ENCODE results near the gene ZNF326. TPM values are rescaled to one million over a fixed set of nuclear protein-coding genes. Genes with fewer than 3 reads are reported as not detected.
A peak's percentile ranks its signal among the peaks of the same experiment; 100 is the strongest.

Gene ZNF326
- total RNA-seq, 1 experiment from 2014 or later = 39.0 TPM

DNA sequence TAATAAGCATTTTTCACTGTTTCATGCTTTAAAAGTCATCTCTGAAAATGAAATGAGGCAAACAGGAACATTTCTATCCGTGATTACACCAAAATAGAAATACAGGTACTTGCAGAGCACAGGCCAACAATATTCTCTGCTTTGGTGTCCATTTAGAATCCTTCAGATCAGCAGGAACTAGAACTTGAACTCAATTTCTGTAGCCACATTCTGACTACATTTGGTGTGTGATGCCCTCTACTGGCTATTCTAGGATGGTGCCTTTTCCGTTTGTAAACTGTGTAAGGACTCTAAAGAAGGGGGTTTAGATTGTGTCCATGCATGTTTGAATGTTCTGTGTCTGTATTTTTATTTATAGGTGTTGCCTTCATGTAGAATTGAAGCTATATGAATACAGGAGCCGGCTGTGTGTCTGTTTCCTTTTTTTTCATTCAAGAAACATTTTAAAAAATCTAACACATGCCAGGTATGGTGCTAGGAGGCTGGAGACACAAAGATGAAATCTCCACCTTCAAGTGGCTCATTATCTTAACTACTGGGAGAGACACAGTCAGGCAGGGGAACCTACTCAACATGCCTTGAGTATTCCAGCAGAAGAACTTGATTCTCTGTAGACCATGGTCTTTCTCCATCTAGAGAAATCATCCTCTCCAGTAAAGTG is 7.6 kb upstream of the ZNF326 start:
- Histone ChIP-seq H3K14ac (ENCODE audit: insufficient read depth, low read length) (no peak overlapping the region), H2BK5ac (ENCODE audit: insufficient read length, low read length) (no peak overlapping the region), H2BK20ac (ENCODE audit: low read depth, low read length, poor library complexity, severe bottlenecking) (no peak overlapping the region), H2AFZ (ENCODE audit: low read length) (no peak overlapping the region), H3K79me2 (ENCODE audit: insufficient read depth, low read length) (no peaks in the 10 kb centered on the region), H3K79me1 (ENCODE audit: insufficient read depth, low read depth, low read length, poor library complexity, severe bottlenecking) (no peaks in the 10 kb centered on the region), H2BK12ac (ENCODE audit: insufficient read length, low read depth, low read length) (no peak overlapping the region), H3K4me2 (ENCODE audit: insufficient read depth, insufficient read length, low read length) (no peak overlapping the region), H3K4ac (ENCODE audit: low read depth, low read length) (no peak overlapping the region), H3K27me3 (ENCODE audit: insufficient read depth, low read length) (no peaks in the 10 kb centered on the region), H3K23me2 (ENCODE audit: insufficient read length, low read depth, low read length, poor library complexity, severe bottlenecking) (no peaks in the 10 kb centered on the region), H4K8ac (replicated peaks; ENCODE audit: insufficient read length, low read depth, low read length) (no peak overlapping the region), H3K18ac (ENCODE audit: insufficient read length, low read depth, low read length) (no peak overlapping the region), H3T11ph (ENCODE audit: low read length) (no peak overlapping the region), H3K27ac (ENCODE audit: insufficient read length, low read depth, low read length) (no peak overlapping the region), H2BK120ac (ENCODE audit: low read depth, low read length, poor library complexity, severe bottlenecking) (no peak overlapping the region), H3K4me1 (ENCODE audit: insufficient read depth, low read length) (no peaks in the 10 kb centered on the region), H3K9ac (ENCODE audit: extremely low read depth, insufficient read length, low read length) (no peak overlapping the region), H2AK5ac (ENCODE audit: insufficient read length, low read length) (no peak overlapping the region), H3K9me3 (ENCODE audit: control insufficient read depth, low read depth, low read length) (no peaks in the 10 kb centered on the region), H3K23ac (ENCODE audit: insufficient read length, low read depth, low read length) (no peak overlapping the region), H4K91ac (ENCODE audit: insufficient read length, low read depth, low read length) (no peak overlapping the region), H4K20me1 (ENCODE audit: control insufficient read depth, insufficient read depth, insufficient read length) (no peaks in the 10 kb centered on the region), H2BK15ac (ENCODE audit: low read depth, low read length) (no peak overlapping the region), H4K5ac (ENCODE audit: insufficient read length, low read depth, low read length) (no peak overlapping the region), H3K56ac (ENCODE audit: insufficient read length, low read depth, low read length) (no peak overlapping the region)
- Mint-ChIP-seq H3K27ac (no peak overlapping the region), H3K36me3 (ENCODE audit: insufficient read depth in 1 of 3, low read depth in 3 of 3) (0 out of 7 replicates have a peak, but pooled peaks cover 0 to 4% (median 0%) of the 10 kb centered on the region in 3 experiments), H3K4me1 (peaks cover 18 to 25% of the 10 kb centered on the region in 2 experiments), H3K4me3 (no peak overlapping the region), H3K27me3 (ENCODE audit: low read depth) (no peaks in the 10 kb centered on the region), H3K9me3 (no peaks in the 10 kb centered on the region)
- WGBS (ENCODE audit: extremely low coverage, insufficient read length, low lambda C conversion rate) = no CpG with 5 or more reads among the region's 3 CpGs
- peak; percentile 45 for DNase-seq
- TF ChIP-seq, protein P1, sequence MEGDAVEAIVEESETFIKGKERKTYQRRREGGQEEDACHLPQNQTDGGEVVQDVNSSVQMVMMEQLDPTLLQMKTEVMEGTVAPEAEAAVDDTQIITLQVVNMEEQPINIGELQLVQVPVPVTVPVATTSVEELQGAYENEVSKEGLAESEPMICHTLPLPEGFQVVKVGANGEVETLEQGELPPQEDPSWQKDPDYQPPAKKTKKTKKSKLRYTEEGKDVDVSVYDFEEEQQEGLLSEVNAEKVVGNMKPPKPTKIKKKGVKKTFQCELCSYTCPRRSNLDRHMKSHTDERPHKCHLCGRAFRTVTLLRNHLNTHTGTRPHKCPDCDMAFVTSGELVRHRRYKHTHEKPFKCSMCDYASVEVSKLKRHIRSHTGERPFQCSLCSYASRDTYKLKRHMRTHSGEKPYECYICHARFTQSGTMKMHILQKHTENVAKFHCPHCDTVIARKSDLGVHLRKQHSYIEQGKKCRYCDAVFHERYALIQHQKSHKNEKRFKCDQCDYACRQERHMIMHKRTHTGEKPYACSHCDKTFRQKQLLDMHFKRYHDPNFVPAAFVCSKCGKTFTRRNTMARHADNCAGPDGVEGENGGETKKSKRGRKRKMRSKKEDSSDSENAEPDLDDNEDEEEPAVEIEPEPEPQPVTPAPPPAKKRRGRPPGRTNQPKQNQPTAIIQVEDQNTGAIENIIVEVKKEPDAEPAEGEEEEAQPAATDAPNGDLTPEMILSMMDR (conservative IDR thresholded peaks at IDR 0.05) = peak; percentile 94

Data from H9 (cell line).